ENCODE data around the gene DNAL4.

DNAL4 gene

GRCh38 chr22:38731703-38732161, 62.2 kb downstream of the DNAL4 start:
- no peak for DNase-seq (ENCODE audit: extremely low spot score, insufficient read length, low read depth)
- no peak for FAIRE-seq

GRCh38 chr22:38730411-38730871, 63.5 kb downstream of the DNAL4 start:
- DNase-seq (ENCODE audit: extremely low spot score, insufficient read length, low read depth) (no peak), FAIRE-seq (no peak)

GRCh38 chr22:38729946-38730345, 64.0 kb downstream of the DNAL4 start:
- DNase-seq (ENCODE audit: extremely low spot score, insufficient read length, low read depth): no peak

GRCh38 chr22:38728871-38729796, 64.8 kb downstream of the DNAL4 start:
- FAIRE-seq: no peak
- DNase-seq (ENCODE audit: extremely low spot score, insufficient read length, low read depth): no peak

More at GRCh38 chr22:38729946-38730345, 64.0 kb downstream of the DNAL4 start:
- FAIRE-seq: no peak

All from GM18507 (cell line).